ENCODE data around the gene AP4B1.

DNA sequence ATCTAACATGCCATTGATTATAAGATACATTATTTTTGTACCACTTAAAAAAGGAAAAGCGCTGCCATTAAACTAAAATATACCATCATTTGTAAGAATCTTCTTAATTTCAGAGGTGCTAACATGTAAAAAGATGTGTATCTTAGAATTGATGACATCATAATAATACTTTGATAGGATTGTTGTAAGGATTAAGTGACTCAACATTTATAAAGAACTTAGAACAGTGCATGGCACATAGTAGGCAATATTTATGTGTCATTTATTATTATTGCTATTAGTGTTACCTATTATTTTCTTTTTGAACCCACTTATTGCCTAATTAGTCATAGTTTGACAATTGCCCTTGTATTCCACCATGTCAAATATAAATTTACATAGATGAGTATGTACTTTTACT is 46.3 kb upstream of the AP4B1 start:
- no peak for TF ChIP-seq EZH2phosphoT487 (IDR thresholded peaks at IDR 0.05; ENCODE audit: low read length)
- TF ChIP-seq, protein P1, sequence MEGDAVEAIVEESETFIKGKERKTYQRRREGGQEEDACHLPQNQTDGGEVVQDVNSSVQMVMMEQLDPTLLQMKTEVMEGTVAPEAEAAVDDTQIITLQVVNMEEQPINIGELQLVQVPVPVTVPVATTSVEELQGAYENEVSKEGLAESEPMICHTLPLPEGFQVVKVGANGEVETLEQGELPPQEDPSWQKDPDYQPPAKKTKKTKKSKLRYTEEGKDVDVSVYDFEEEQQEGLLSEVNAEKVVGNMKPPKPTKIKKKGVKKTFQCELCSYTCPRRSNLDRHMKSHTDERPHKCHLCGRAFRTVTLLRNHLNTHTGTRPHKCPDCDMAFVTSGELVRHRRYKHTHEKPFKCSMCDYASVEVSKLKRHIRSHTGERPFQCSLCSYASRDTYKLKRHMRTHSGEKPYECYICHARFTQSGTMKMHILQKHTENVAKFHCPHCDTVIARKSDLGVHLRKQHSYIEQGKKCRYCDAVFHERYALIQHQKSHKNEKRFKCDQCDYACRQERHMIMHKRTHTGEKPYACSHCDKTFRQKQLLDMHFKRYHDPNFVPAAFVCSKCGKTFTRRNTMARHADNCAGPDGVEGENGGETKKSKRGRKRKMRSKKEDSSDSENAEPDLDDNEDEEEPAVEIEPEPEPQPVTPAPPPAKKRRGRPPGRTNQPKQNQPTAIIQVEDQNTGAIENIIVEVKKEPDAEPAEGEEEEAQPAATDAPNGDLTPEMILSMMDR (IDR thresholded peaks at IDR 0.05; ENCODE audit: low read length), result no peak
- no peak for TF ChIP-seq EZH2 (optimal IDR thresholded peaks at IDR 0.05; ENCODE audit: low read depth, low read length)
